ENCODE results near the gene LPIN1. TPM values are rescaled to one million over a fixed set of nuclear protein-coding genes. Genes with fewer than 3 reads are reported as not detected.

LPIN1 gene
- total RNA-seq, 2 experiments from 2014 or later: 115 to 128 TPM

DNA sequence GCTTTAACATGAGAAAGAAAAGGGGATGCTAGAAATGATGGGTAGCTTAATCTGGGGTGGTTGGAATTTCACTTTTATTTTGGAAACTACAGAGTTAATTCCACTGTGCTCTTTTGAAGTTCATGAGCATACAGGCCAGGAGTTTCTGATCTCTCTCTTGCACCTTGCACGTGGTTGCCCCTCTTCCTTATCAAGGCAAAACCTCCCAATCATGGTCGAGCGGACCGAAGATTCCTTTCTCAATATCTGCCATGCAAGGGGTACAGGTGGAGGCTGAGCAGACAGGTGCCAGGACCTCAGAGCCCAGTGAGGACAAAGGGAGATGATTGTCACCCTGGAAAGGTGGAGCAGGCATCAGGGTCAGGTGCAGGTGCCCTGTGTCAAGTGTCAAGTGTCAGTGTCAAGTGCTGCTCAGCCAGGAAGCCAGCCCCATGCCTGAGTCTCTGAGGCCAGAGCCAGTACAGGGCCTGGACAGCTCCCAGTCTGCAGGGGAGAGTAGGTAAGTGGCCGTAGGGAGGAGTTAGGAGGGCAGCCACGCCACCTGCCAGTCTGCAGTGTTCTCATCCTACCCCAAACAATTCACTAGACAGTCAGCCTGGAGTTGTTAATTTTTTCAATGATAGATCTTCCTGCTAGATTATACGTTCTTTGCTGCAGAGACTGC lies 42.2 kb downstream of the LPIN1 start:
- intact Hi-C loops (cut with DNase I, micrococcal nuclease): loop anchor here in 1 of 2 experiments (10.0 kb wide), 1 partner anchor 194 kb away; no protein-coding TSS in a partner anchor
- Mint-ChIP-seq H3K27ac (no peak overlapping the region), H3K27me3 (no peaks in the 10 kb centered on the region)

DNA sequence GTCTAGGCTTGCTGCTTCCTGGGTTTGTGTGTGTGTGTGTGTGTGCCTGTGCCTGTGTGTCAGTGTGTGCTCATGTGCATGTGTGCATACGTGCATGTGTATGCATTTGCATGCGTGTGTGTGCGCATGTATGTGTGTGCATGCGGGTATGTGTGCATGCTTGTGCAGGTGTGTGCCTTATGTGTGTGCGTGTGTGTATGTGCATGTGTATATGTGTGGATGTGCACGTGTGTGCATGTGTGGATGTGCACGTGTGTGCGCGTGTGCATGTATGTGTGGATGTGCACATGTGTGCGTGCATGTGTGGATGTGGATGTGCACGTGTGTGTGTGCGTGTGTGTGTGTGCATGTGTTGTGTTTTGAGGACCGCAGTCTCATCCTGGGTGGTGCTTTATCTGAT lies 42.8 kb downstream of the LPIN1 start:
- no peak overlapping the region for H3K27ac ChIP-seq (ENCODE audit: low read depth in 1 of 2, low read length in 2 of 2)
- no peaks in the 10 kb centered on the region for H3K9me3 Mint-ChIP-seq
- H3K4me1 ChIP-seq (ENCODE audit: insufficient read depth, low read length): peaks cover 2% of the 10 kb centered on the region
- H3K9me3 ChIP-seq (ENCODE audit: control insufficient read depth in 1 of 2, insufficient read depth in 1 of 2, low read length in 2 of 2): no peaks in the 10 kb centered on the region
- peaks cover 91% of the 10 kb centered on the region for H3K36me3 ChIP-seq (ENCODE audit: insufficient read depth, low read length)
- no peak overlapping the region for H3K4me3 ChIP-seq (ENCODE audit: low read length)
- TF ChIP-seq, protein P1, sequence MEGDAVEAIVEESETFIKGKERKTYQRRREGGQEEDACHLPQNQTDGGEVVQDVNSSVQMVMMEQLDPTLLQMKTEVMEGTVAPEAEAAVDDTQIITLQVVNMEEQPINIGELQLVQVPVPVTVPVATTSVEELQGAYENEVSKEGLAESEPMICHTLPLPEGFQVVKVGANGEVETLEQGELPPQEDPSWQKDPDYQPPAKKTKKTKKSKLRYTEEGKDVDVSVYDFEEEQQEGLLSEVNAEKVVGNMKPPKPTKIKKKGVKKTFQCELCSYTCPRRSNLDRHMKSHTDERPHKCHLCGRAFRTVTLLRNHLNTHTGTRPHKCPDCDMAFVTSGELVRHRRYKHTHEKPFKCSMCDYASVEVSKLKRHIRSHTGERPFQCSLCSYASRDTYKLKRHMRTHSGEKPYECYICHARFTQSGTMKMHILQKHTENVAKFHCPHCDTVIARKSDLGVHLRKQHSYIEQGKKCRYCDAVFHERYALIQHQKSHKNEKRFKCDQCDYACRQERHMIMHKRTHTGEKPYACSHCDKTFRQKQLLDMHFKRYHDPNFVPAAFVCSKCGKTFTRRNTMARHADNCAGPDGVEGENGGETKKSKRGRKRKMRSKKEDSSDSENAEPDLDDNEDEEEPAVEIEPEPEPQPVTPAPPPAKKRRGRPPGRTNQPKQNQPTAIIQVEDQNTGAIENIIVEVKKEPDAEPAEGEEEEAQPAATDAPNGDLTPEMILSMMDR (IDR thresholded peaks at IDR 0.05): no peak
- H3K36me3 Mint-ChIP-seq (ENCODE audit: low read depth): peaks cover 98% of the 10 kb centered on the region
- no peaks in the 10 kb centered on the region for H3K4me1 Mint-ChIP-seq (ENCODE audit: low read depth)
- H3K27me3 Mint-ChIP-seq: no peaks in the 10 kb centered on the region
- CTCF ChIA-PET: no interaction called here
- intact Hi-C loops (cut with DNase I, micrococcal nuclease): loop anchor here in 1 of 2 experiments (10.0 kb wide), 1 partner anchor 194 kb away; no protein-coding TSS in a partner anchor
- H3K27me3 ChIP-seq (ENCODE audit: control insufficient read depth in 1 of 2, insufficient read depth in 2 of 2, low read length in 2 of 2): no peaks in the 10 kb centered on the region
- DNase-seq (no peak), ATAC-seq (ENCODE audit: poor library complexity) (no peak)
- no peak overlapping the region for H3K27ac Mint-ChIP-seq
- no peak overlapping the region for H3K4me3 Mint-ChIP-seq
- POLR2A ChIA-PET: no interaction called here

More for the DNA sequence above, 42.2 kb downstream of the LPIN1 start:
- Histone ChIP-seq H3K9me3 (ENCODE audit: control insufficient read depth in 1 of 2, insufficient read depth in 1 of 2, low read length in 2 of 2) (no peaks in the 10 kb centered on the region), H3K4me3 (ENCODE audit: low read length) (no peak overlapping the region), H3K4me1 (ENCODE audit: insufficient read depth, low read length) (peaks cover 2% of the 10 kb centered on the region), H3K36me3 (ENCODE audit: insufficient read depth, low read length) (peaks cover 91% of the 10 kb centered on the region), H3K27me3 (ENCODE audit: control insufficient read depth in 1 of 2, insufficient read depth in 2 of 2, low read length in 2 of 2) (no peaks in the 10 kb centered on the region), H3K27ac (ENCODE audit: low read depth in 1 of 2, low read length in 2 of 2) (no peak overlapping the region)
- no peaks in the 10 kb centered on the region for H3K9me3 Mint-ChIP-seq
- POLR2A ChIA-PET: no interaction called here
- DNase-seq (no peak), ATAC-seq (ENCODE audit: poor library complexity) (no peak)
- no peaks in the 10 kb centered on the region for H3K4me1 Mint-ChIP-seq (ENCODE audit: low read depth)
- CTCF ChIA-PET: no interaction called here
- H3K4me3 Mint-ChIP-seq: no peak overlapping the region
- peaks cover 98% of the 10 kb centered on the region for H3K36me3 Mint-ChIP-seq (ENCODE audit: low read depth)
- TF ChIP-seq, protein P1 (IDR thresholded peaks at IDR 0.05): no peak

DNA sequence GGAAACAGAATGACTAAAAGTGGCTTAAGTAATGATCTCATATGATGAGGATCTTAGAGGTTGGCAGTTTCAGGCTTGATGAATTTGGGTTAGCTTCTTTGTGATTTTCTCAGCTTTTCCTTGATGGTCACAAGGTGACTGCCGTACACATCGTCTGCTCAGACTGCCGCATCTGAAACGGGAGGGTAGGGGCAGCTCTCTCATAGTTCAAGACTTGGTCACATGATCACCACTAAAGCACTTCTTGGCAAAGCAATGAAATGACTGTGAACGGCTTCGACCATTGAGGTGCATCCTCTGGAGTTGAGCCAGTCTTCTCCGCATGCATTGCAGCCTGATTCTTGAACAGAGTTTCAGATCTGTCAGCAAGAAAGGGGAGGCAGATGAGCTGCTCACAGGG lies 43.8 kb downstream of the LPIN1 start:
- no peak for DNase-seq
- H3K27me3 Mint-ChIP-seq: no peaks in the 10 kb centered on the region
- Histone ChIP-seq H3K36me3 (ENCODE audit: insufficient read depth, low read length) (peaks cover 91% of the 10 kb centered on the region), H3K9me3 (ENCODE audit: control insufficient read depth in 1 of 2, insufficient read depth in 1 of 2, low read length in 2 of 2) (no peaks in the 10 kb centered on the region), H3K27me3 (ENCODE audit: control insufficient read depth in 1 of 2, insufficient read depth in 2 of 2, low read length in 2 of 2) (no peaks in the 10 kb centered on the region), H3K4me1 (ENCODE audit: insufficient read depth, low read length) (no peaks in the 10 kb centered on the region), H3K27ac (ENCODE audit: low read depth in 1 of 2, low read length in 2 of 2) (no peak overlapping the region), H3K4me3 (ENCODE audit: low read length) (no peak overlapping the region)
- no peaks in the 10 kb centered on the region for H3K9me3 Mint-ChIP-seq
- TF ChIP-seq, protein P1 (IDR thresholded peaks at IDR 0.05): no peak
- intact Hi-C loops (cut with DNase I, micrococcal nuclease): no loop called here
- ChIA-PET POLR2A (no interaction called here), CTCF (no interaction called here)
- no peak overlapping the region for H3K27ac Mint-ChIP-seq
- no peaks in the 10 kb centered on the region for H3K4me1 Mint-ChIP-seq (ENCODE audit: low read depth)
- ATAC-seq (ENCODE audit: poor library complexity): no peak
- H3K36me3 Mint-ChIP-seq (ENCODE audit: low read depth): peaks cover 98% of the 10 kb centered on the region
- H3K4me3 Mint-ChIP-seq: no peak overlapping the region

Measured in CD4-positive, alpha-beta T cell (primary cell).